NCI-H2029 (cell line): ENCODE measurements around the gene TSSK1B.

ENCODE experiments used
- DNase-seq: peaks from one replicate; lab custom pipeline; 2025; lab: John Stamatoyannopoulos, UW

TSSK1B gene

GRCh38 chr5:113397046-113397445 lies 37.7 kb downstream of the TSSK1B start:
- no peak for DNase-seq

GRCh38 chr5:113394658-113395057 lies 40.1 kb downstream of the TSSK1B start:
- no peak for DNase-seq

- no peak for DNase-seq
Observed at GRCh38 chr5:113390224-113390623, 44.6 kb downstream of the TSSK1B start.

GRCh38 chr5:113389116-113389515 lies 45.7 kb downstream of the TSSK1B start:
- no peak for DNase-seq

- no peak for DNase-seq
Observed at GRCh38 chr5:113387844-113388243, 46.9 kb downstream of the TSSK1B start.

GRCh38 chr5:113384782-113385285 lies 50.0 kb downstream of the TSSK1B start:
- DNase-seq, result no peak

GRCh38 chr5:113382731-113383130 lies 52.1 kb downstream of the TSSK1B start:
- no peak for DNase-seq
